Measurements from ENCODE around the gene IL13RA1. TPM values are rescaled to one million over a fixed set of nuclear protein-coding genes. Genes with fewer than 3 reads are reported as not detected.
A peak's percentile ranks its signal among the peaks of the same experiment; 100 is the strongest.
"Not testable (repeated sequence)": the region's sequence is repeated elsewhere in the genome, so short reads cannot be mapped to it uniquely, and the experiment has no call there.

IL13RA1 gene
- total RNA-seq (2014; rRNA removed; shearing (Covaris generic)) = 25.0 and 29.7 TPM in 2 replicates

GRCh38 chrX:118726887-118727685 is at the start of gene IL13RA1:
Gene IL13RA1, plus strand, starts transcription at chrX:118727606. Its CDS starts 33 bp downstream, at chrX:118727639.
- peak; percentile 23 for DNase-seq (ENCODE audit: low spot score)
- in situ Hi-C loops (cut with HindIII; ENCODE audit: low sequenced_read_pairs) = no loop called here

- no peak for DNase-seq (ENCODE audit: low spot score)
- in situ Hi-C loops (cut with HindIII; ENCODE audit: low sequenced_read_pairs) = no loop called here
Observed at GRCh38 chrX:118679290-118679689, 48.1 kb upstream of the IL13RA1 start.

GRCh38 chrX:118682258-118683014 is 45.0 kb upstream of the IL13RA1 start:
- no peak for DNase-seq (ENCODE audit: low spot score)
- in situ Hi-C loops (cut with HindIII; ENCODE audit: low sequenced_read_pairs) = no loop called here

- in situ Hi-C loops (cut with HindIII; ENCODE audit: low sequenced_read_pairs) = no loop called here
- DNase-seq (ENCODE audit: low spot score) = no peak
Observed at GRCh38 chrX:118685393-118685792, 42.0 kb upstream of the IL13RA1 start.

GRCh38 chrX:118688935-118689334 is 38.5 kb upstream of the IL13RA1 start:
- in situ Hi-C loops (cut with HindIII; ENCODE audit: low sequenced_read_pairs) = no loop called here
- DNase-seq (ENCODE audit: low spot score) = no peak

- in situ Hi-C loops (cut with HindIII; ENCODE audit: low sequenced_read_pairs) = no loop called here
Observed at GRCh38 chrX:118693843-118694242, 33.6 kb upstream of the IL13RA1 start.

GRCh38 chrX:118694638-118695037 is 32.8 kb upstream of the IL13RA1 start:
- DNase-seq (ENCODE audit: low spot score) = no peak
- in situ Hi-C loops (cut with HindIII; ENCODE audit: low sequenced_read_pairs) = no loop called here

More at GRCh38 chrX:118693843-118694242, 33.6 kb upstream of the IL13RA1 start:
- no peak for DNase-seq (ENCODE audit: low spot score)

- DNase-seq (ENCODE audit: low spot score) = no peak
- in situ Hi-C loops (cut with HindIII; ENCODE audit: low sequenced_read_pairs) = no loop called here
Observed at GRCh38 chrX:118698516-118699170, 28.8 kb upstream of the IL13RA1 start.

- DNase-seq (ENCODE audit: low spot score) = no peak
- in situ Hi-C loops (cut with HindIII; ENCODE audit: low sequenced_read_pairs) = no loop called here
Observed at GRCh38 chrX:118702741-118703140, 24.7 kb upstream of the IL13RA1 start.

- in situ Hi-C loops (cut with HindIII; ENCODE audit: low sequenced_read_pairs) = no loop called here
Observed at GRCh38 chrX:118706681-118707080, 20.7 kb upstream of the IL13RA1 start.

GRCh38 chrX:118714521-118714920 is 12.9 kb upstream of the IL13RA1 start:
- in situ Hi-C loops (cut with HindIII; ENCODE audit: low sequenced_read_pairs) = no loop called here
- DNase-seq (ENCODE audit: low spot score) = no peak

More at GRCh38 chrX:118706681-118707080, 20.7 kb upstream of the IL13RA1 start:
- DNase-seq (ENCODE audit: low spot score) = no peak

- DNase-seq (ENCODE audit: low spot score); in situ Hi-C loops (cut with HindIII; ENCODE audit: low sequenced_read_pairs): not testable (repeated sequence)
Observed at GRCh38 chrX:118715917-118716316, 11.5 kb upstream of the IL13RA1 start.

GRCh38 chrX:118716833-118717232 is 10.6 kb upstream of the IL13RA1 start:
- in situ Hi-C loops (cut with HindIII; ENCODE audit: low sequenced_read_pairs); DNase-seq (ENCODE audit: low spot score): not testable (repeated sequence)

- no peak for DNase-seq (ENCODE audit: low spot score)
- in situ Hi-C loops (cut with HindIII; ENCODE audit: low sequenced_read_pairs) = no loop called here
Observed at GRCh38 chrX:118717678-118718391, 9.6 kb upstream of the IL13RA1 start.

- no peak for DNase-seq (ENCODE audit: low spot score)
- in situ Hi-C loops (cut with HindIII; ENCODE audit: low sequenced_read_pairs) = no loop called here
Observed at GRCh38 chrX:118718737-118719136, 8.7 kb upstream of the IL13RA1 start.

GRCh38 chrX:118720058-118720707 is 7.2 kb upstream of the IL13RA1 start:
- in situ Hi-C loops (cut with HindIII; ENCODE audit: low sequenced_read_pairs) = no loop called here
- DNase-seq (ENCODE audit: low spot score) = no peak

- in situ Hi-C loops (cut with HindIII; ENCODE audit: low sequenced_read_pairs) = no loop called here
Observed at GRCh38 chrX:118723376-118723775, 4.0 kb upstream of the IL13RA1 start.

GRCh38 chrX:118724365-118724764 is 3.0 kb upstream of the IL13RA1 start:
- DNase-seq (ENCODE audit: low spot score) = no peak
- in situ Hi-C loops (cut with HindIII; ENCODE audit: low sequenced_read_pairs) = no loop called here

More at GRCh38 chrX:118723376-118723775, 4.0 kb upstream of the IL13RA1 start:
- DNase-seq (ENCODE audit: low spot score) = no peak

- no peak for DNase-seq (ENCODE audit: low spot score)
- in situ Hi-C loops (cut with HindIII; ENCODE audit: low sequenced_read_pairs) = no loop called here
Observed at GRCh38 chrX:118724775-118725174, 2.6 kb upstream of the IL13RA1 start.
